NT2/D1 (cell line): ENCODE measurements around the gene TRIM72.

Source experiments
- SUZ12 ChIP-seq: IDR thresholded peaks from 2 replicates; pipeline ENCODE4 v1.6.1; 2011; ENCODE audit not compliant: insufficient read length, insufficient read depth; ENCODE audit errors: extremely low read depth
- YY1 ChIP-seq: IDR thresholded peaks from 2 replicates; pipeline ENCODE4 v1.6.1; 2011; ENCODE audit not compliant: insufficient read length, insufficient read depth
- ZNF274 ChIP-seq: IDR thresholded peaks from 2 replicates; pipeline ENCODE4 v1.6.1; 2011; ENCODE audit warnings: mild to moderate bottlenecking, low read depth, low read length

- TF ChIP-seq YY1 (no peak), SUZ12 (no peak), ZNF274 (no peak)
Measured at GRCh38 chr16:31253642-31254045, 39.7 kb downstream of the TRIM72 start.
